NCI-H187 (cell line): ENCODE measurements around the gene PCBP2.
"Not testable (repeated sequence)": the region's sequence is repeated elsewhere in the genome, so short reads cannot be mapped to it uniquely, and the experiment has no call there.

Experiments used
- DNase-seq, 2 experiments: peaks; one replicate each; lab custom pipeline; 2025; lab: John Stamatoyannopoulos, UW

PCBP2 gene

GRCh38 chr12:53472056-53472582, 20.2 kb downstream of the PCBP2 start:
- no peak for DNase-seq

- DNase-seq = no peak
These were observed 22.2 kb downstream of the PCBP2 start for GRCh38 chr12:53474077-53474476.

- DNase-seq = no peak
These were observed 22.9 kb downstream of the PCBP2 start for GRCh38 chr12:53474819-53475218.

GRCh38 chr12:53476769-53477209, 24.9 kb downstream of the PCBP2 start:
- no peak for DNase-seq

- no peak for DNase-seq
These were observed 27.0 kb downstream of the PCBP2 start for GRCh38 chr12:53478865-53479264.

- DNase-seq = no peak
These were observed 27.4 kb downstream of the PCBP2 start for GRCh38 chr12:53479331-53479730.

GRCh38 chr12:53480491-53481442, 28.9 kb downstream of the PCBP2 start:
- no peak for DNase-seq

GRCh38 chr12:53481458-53481857, 29.6 kb downstream of the PCBP2 start:
- not testable (repeated sequence) for DNase-seq

- DNase-seq = no peak
These were observed 30.2 kb downstream of the PCBP2 start for GRCh38 chr12:53481939-53482586.

GRCh38 chr12:53482626-53483168, 30.8 kb downstream of the PCBP2 start:
- no peak for DNase-seq

- DNase-seq = no peak
These were observed 31.5 kb downstream of the PCBP2 start for GRCh38 chr12:53483225-53483978.

GRCh38 chr12:53483979-53484377, 32.1 kb downstream of the PCBP2 start:
- no peak for DNase-seq

- no peak for DNase-seq
These were observed 33.0 kb downstream of the PCBP2 start for GRCh38 chr12:53484686-53485575.

- DNase-seq = no peak
These were observed 34.2 kb downstream of the PCBP2 start for GRCh38 chr12:53485955-53486735.

- DNase-seq = no peak
These were observed 35.0 kb downstream of the PCBP2 start for GRCh38 chr12:53486736-53487487.

GRCh38 chr12:53489242-53489864, 37.5 kb downstream of the PCBP2 start:
- no peak for DNase-seq

- DNase-seq = no peak
These were observed 40.3 kb downstream of the PCBP2 start for GRCh38 chr12:53492188-53492587.

GRCh38 chr12:53492830-53493609, 41.1 kb downstream of the PCBP2 start:
- DNase-seq = peak; percentile 81 to 90
